ENCODE data around the gene PLA2G4B.

PLA2G4B gene

GRCh38 chr15:41872166-41872747, 33.6 kb downstream of the PLA2G4B start:
- DNase-seq: no peak

- DNase-seq: no peak
Observed at GRCh38 chr15:41873711-41874110, 35.1 kb downstream of the PLA2G4B start.

- no peak for DNase-seq
Observed at GRCh38 chr15:41874736-41875135, 36.1 kb downstream of the PLA2G4B start.

- DNase-seq: no peak
Observed at GRCh38 chr15:41876007-41876406, 37.4 kb downstream of the PLA2G4B start.

GRCh38 chr15:41876689-41877088, 38.0 kb downstream of the PLA2G4B start:
- DNase-seq: no peak

- no peak for DNase-seq
Observed at GRCh38 chr15:41877631-41878354, 39.1 kb downstream of the PLA2G4B start.

- DNase-seq: no peak
Observed at GRCh38 chr15:41878355-41878699, 39.7 kb downstream of the PLA2G4B start.

- DNase-seq: no peak
Observed at GRCh38 chr15:41879321-41879845, 40.7 kb downstream of the PLA2G4B start.

- no peak for DNase-seq
Observed at GRCh38 chr15:41880156-41880877, 41.7 kb downstream of the PLA2G4B start.

GRCh38 chr15:41881086-41881485, 42.4 kb downstream of the PLA2G4B start:
- no peak for DNase-seq

GRCh38 chr15:41881550-41881919, 42.9 kb downstream of the PLA2G4B start:
- DNase-seq: no peak

- no peak for DNase-seq
Observed at GRCh38 chr15:41881920-41882688, 43.5 kb downstream of the PLA2G4B start.

GRCh38 chr15:41882689-41883483, 44.2 kb downstream of the PLA2G4B start:
- peak; percentile 45 for DNase-seq

GRCh38 chr15:41883484-41883825, 44.8 kb downstream of the PLA2G4B start:
- no peak for DNase-seq

GRCh38 chr15:41884458-41884857, 45.8 kb downstream of the PLA2G4B start:
- DNase-seq: no peak

- no peak for DNase-seq
Observed at GRCh38 chr15:41885321-41885720, 46.7 kb downstream of the PLA2G4B start.

GRCh38 chr15:41885841-41886240, 47.2 kb downstream of the PLA2G4B start:
- no peak for DNase-seq

GRCh38 chr15:41886741-41887140, 48.1 kb downstream of the PLA2G4B start:
- DNase-seq: no peak

GRCh38 chr15:41887161-41887560, 48.5 kb downstream of the PLA2G4B start:
- DNase-seq: no peak

GRCh38 chr15:41887893-41888292, 49.2 kb downstream of the PLA2G4B start:
- DNase-seq: no peak

GRCh38 chr15:41888662-41889253, 50.1 kb downstream of the PLA2G4B start:
- peak; percentile 52 for DNase-seq

- no peak for DNase-seq
Observed at GRCh38 chr15:41890050-41890690, 51.5 kb downstream of the PLA2G4B start.

Measured in MV-4-11 (cell line).